GM10847 (cell line): ENCODE results near the gene CABLES2.

Experiments
- POLR2A ChIP-seq: IDR thresholded peaks from 2 replicates; pipeline ENCODE4 v1.6.1; 2011; ENCODE audit not compliant: insufficient read length; ENCODE audit errors: extremely low read depth

Gene CABLES2

DNA sequence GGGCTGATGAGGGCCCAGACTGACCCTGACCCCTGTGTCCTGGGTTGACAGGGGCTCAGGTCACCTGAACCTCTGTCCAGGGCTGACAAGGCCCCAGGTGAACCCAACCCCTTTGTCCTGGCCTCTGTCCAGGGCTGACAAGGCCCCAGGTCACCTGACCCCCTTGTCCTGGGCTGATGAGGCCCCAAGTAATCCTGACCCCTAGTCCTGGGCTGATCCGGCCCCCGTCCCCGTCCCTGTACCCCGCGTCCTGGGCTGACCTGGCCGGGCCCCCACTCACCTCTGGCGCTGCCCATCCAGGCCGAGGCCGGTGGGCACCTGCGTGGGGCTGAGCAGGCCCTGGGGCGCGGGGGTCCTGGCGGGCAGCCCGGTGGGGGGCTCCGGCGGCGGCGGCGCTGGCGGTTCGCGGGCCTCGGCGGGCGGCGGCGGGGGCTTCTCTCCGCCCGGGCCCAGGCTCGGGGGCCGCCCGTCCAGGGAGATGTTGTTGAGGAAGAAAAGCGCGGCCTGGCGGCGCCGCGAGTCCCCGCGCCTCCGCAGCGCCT lies 379 bp downstream of the CABLES2 start:
- no peak for TF ChIP-seq POLR2A

DNA sequence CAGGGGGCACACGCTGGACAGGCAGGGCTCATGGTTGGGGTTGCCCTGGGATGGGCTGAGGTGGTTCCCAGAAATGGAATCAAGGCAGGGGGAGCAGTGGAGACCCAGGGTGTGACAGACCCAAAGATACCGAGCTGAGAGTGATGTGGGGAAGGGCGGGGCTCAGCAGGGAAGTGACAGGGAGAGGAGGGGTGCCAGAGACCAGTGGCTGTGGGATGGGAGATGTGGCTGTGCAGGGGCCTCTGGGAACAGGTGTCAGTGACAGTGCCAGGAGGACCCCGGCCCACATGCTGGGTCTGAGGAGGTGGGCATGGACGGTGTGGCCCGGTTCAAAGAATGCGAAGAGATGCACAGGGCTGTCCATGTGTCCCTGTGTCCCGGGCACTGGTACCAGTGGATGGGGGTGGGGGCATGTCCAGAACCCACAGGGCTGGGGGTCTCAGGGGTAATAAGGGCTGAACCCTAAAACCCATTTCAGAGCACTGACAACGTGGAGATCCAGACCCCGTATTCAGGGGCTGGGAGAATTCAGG lies 1.0 kb downstream of the CABLES2 start:
- no peak for TF ChIP-seq POLR2A

DNA sequence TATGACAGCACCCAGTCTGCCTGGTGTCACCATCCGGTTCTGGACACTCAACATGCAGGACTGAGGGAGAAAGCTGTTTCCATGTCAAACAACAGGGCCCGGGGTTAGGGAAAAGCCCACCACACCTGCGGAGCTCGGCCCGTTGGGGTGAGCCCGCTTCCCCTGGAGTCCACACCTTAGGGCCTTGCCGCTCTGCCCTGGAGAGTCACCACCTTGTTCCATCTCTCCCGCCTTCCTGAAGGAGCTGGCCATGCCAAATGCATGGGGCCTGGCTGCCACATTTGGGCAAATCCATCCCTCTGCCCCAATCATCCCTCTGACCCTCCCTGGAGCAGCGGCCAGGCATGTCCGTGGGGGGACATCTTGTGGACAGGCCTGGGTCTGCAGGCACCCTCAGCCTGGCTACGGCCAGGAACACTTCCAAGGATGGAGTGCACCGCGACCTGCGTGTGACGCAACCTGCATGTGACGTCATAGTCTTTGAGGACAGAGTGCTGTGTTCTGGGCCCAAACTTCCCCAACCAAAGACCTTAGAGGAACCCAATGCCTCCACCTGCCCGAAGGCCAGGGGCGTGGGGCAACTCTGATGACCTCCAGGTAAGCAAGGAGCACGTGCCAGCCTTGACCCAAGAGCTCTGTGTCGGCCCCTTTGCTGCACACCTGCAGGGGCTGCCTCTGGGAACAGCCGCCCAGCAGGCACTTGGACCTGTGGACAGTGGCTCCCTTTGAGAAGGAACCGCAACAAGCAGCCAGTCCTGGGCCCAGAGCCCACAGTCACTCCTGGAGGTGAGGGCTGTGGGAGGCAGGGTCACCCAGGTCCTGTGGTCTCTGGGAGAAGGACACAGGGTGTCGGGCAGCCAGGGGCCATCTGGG lies 1.7 kb downstream of the CABLES2 start:
- TF ChIP-seq POLR2A: no peak

DNA sequence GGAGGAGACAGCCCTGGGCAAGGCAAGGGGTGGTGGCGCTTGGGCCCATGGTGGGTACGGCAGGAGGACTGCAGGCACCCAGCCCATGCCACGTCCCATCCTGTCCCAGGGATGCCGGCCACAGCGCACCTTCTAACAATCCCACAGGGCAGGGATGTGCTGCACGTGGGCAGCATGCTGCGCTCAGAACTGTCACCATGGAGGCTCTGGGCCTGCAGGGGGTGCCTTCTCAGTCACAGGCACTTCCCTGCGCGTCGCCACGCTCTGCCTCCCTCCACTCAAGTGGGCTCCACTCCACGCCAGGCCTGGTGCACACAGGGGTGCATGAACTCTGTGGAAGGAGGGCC lies 2.4 kb downstream of the CABLES2 start:
- TF ChIP-seq POLR2A: no peak

DNA sequence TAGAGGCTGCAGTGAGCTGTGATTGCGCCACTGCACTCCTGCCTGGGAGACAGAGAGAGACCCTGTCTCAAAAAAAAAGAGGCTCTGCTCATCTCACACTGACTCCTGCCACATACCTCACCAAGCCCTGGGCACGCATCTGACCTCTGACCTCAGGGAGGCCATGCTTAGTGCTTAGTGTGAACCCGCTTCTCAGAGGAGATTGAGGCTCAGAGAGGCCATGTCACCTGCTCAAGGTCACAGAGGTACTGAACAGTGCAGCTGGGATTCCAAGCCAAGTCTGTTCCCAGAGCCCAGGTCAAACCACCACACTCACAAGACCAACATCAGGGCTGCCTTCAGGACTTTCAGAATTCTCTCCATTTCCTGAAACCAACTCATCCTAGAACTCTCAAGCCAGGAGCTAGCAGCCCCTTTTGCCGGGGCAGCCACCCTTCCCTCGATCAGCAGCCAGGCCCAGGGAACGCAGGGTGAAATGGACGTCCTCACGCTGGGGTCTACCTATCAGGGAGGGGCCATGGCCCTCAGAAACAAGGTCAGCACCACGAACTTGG lies 2.9 kb downstream of the CABLES2 start:
- no peak for TF ChIP-seq POLR2A

DNA sequence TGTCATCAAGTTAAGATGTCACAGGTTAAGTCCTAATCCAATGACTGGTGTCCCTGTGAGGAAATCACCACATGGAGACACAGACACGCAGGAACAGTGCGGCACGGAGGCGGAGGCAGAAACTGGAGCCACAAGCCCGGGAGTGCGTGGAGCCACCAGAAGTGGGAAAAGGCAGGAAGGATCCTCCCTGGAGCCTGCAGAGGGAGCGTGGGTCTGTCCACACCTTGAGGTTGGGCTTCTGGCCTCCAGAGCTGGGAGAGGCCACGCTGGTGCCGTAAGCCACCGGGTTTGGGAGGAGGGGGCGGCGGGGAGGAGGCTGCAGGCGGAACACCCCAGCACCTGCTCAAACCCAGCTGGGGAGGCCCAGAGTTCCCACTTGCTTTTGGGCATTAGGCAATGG lies 3.8 kb downstream of the CABLES2 start:
- no peak for TF ChIP-seq POLR2A

DNA sequence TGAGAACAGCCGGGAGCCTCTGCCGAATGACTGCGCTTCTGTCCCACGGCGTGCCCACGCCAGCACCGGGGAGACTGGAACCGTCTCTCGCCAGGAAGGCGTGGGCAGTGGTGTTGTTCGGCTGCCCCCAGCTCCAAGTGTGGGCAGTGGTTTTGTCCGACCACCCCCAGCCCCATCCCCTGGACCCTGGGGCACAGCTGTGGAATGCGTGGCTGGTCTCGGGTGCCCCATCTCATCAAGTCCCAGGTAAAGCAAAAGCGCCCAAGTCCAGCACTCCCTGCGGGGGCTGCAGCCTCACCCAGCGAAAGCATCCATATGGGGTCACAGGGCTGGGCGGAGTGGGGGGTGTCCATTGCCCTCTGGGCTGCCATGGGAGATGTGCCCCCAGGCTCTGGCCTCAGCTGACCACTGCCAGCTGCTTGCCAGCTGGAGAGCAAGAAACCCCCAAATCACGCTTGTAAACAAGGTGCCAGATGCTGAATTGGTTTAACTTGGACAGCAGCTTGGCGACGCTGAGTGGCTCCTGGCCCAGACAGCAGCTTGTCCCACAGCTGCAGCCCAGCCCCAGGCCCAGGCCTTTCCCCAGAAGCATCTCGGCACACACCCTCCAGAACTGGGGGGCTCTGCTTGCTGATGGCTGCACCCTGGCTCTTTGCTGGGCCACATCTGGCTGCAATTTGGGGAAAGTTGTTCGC lies 4.5 kb downstream of the CABLES2 start:
- TF ChIP-seq POLR2A: no peak

DNA sequence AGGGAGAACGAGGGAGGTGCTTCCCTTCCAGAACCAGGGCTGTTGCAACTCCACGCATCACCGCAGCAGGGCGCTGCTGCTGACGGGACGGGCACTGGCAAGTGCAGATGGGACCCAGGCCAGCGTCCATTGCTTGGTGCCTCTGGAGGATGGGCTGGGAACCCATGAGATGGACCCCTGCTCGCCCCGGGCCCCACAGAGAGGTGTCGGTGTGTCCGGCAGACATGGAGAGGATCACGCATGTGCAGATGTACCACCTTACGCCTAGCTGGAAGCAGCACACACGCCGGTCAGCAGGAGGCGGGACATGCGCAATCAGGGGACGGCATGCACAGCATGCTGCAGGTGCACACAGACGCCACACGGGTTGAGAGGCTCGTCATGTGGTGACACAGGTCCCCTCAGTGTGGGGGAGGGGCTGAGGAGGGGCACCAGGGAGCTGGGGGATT lies 5.7 kb downstream of the CABLES2 start:
- no peak for TF ChIP-seq POLR2A

DNA sequence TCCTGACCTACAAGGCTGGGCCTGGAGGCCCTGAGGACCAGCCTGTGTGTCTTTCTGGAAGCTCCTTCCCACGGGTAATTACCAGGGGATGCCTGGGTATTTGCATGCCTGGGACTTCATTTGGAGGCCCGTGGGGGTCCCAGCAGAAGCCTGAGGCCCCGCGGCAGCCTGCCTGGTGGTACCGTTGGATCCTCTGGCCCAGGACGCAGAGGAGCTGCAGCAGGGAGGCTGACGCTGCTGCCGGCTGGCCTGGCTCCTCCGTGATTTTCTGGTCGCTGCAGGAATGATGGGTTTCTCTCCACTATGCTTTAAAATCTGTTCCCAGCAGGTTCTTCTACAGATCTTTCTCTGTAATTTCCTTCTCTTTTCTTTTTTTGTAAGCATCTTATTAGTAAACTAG lies 6.5 kb downstream of the CABLES2 start:
- no peak for TF ChIP-seq POLR2A

DNA sequence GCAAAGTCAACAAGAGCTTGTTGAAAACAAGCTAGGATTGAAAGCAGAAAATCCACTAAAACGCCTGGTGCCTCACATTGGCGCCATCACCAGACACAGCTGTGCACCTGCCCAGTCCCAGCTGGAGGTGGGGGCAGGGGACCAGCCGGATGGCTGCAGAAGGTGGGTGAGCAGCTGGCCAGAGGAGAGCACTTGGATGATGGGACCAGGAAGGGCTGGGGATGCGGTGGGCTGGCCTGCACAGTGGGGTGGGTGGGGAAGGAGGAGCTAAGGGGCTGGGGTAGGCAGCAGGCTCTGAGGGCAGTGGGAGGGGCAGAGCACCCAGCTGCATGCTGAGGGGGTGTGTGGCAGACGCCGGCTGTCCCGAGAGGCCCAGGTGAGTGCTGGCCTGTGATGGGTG lies 7.1 kb downstream of the CABLES2 start:
- TF ChIP-seq POLR2A: no peak

DNA sequence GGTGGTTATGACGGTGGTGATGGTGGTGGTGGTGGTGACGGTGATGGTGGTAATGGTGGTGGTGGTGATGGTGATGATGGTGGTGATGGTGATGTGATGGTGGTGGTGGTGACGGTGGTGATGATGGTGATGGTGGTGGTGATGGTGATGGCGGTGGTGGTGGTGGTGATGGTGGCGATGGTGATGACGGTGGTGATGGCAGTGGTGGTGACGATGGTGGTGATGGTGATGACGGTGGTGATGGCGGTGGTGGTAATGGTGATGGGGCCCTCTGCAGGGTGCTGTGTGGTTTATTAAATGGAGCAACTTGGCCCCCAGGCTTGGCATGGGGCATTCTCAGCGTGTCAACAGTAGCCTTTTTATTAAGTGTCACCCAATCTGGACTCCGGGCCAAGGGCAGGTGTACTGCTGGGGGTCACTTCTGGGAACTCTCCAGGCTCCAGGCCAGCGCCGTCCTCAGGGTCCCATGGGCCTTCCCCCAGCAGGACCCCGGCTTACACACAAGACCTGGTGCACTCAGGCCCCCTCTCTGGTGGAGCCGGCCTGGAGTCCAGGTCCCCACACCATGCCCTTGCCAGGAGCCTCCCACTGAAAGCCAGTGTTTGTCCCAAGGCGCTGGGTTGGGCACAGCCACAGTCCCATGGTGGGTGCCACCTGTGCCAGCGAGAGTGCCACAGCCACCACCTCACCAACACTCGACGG lies 8.8 kb downstream of the CABLES2 start:
- no peak for TF ChIP-seq POLR2A

DNA sequence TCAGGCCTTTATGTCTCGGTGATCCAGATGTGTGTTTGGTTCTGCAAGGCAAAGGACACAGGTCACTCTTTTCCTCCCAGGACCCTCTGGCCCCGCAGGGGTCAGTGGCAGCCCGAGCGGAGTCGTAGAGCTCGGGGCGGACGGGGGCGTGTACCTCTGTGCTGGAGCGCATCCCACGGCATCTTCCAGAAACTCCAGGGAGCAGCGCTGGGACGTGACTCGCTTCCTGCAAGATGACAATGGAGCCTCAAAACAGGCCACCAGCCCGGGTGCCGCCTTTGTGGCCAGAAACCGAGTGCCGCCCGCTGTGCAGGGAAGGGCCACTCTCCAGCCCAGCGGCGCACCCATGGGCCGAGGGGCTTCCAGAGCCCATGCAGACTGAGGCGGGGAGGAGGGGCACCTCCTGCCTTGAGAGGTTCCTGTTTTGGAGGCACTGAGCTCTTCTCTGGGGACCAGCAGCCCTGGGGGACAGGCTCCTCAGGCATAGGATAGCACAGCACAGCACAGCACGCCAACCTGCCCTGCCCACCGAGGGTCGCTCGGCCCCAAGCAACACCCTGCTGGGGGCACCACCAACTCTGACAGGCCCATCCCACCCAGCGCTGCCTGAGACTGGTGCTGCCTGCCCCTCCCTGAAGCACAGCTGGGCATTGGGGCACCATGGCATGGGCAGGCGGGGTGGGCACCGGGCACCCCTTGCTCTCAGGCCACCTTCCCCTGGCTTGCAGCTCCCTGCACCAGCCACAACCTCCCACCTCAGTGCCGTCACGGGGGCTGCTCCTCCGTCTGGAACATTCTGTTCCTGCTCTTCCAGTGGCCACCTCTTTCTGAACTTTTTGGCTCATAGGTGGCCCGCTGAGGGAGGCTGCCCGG lies 10.5 kb downstream of the CABLES2 start:
- no peak for TF ChIP-seq POLR2A

DNA sequence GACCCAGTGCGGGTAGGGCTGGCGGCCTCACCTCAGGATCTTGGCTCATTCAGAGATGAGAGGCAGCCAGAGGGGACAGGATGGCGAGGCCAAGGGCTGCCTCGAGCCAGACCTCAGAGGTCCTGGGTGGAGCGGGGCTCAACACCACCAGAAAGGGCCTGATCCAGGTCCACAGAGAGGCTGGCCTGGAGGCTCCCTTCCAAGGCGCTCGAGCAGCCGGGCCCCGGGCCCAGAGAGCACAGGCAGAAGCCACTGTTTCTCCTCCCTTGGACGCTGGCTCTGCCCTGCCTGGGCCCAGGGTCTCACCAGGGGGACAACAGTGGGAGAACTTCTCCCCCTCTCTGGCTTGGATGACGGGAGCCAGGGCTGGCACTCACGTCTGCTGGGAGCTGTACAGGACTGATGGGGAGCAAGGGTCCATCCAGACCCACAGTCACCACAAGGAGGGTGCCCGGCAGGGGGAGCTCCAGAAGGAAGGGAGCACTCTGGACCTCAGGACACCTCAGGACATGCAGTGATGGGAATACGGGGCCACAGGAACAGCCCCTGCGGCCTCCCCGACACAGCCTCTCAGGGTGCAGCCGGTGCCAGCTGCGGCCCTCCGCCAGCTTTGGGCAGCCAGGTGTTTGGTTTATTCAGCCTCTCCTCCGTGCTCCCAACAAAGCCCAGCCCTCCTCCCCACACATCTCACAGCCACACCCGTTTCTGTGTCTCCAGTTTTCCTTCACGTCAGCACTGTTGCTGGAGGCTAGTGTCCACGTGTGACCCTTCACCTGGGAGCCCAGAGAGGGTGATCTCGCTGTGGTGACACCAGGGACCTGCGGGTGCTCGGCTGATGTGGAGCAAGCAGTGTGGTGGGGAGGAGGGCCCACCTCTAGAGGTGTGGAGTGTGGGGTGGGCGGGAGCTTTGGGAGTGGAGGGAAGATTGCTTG lies 11.5 kb downstream of the CABLES2 start:
- no peak for TF ChIP-seq POLR2A
